ENCODE data around the gene GIMAP6. TPM values are rescaled to one million over a fixed set of nuclear protein-coding genes. Genes with fewer than 3 reads are reported as not detected.

Gene GIMAP6
- total and polyA plus RNA-seq, 2 of the 4 experiments (the other 2 are of a cell fraction) = not detected

GRCh38 chr7:150586068-150586784, 46.0 kb downstream of the GIMAP6 start:
- POLR2A ChIA-PET (ENCODE audit: unreplicated experiment) = no interaction called here
- no TSS peak for BruUV-seq (replicated peaks)
- H3K14ac ChIP-seq (replicated peaks; ENCODE audit: low read depth, low read length) = no peak overlapping the region

More at GRCh38 chr7:150586068-150586784, 46.0 kb downstream of the GIMAP6 start:
- H3K4ac ChIP-seq (ENCODE audit: low read depth, low read length) = no peak overlapping the region
- no peak overlapping the region for H3K27ac ChIP-seq (ENCODE audit: insufficient read depth, low read length)
- H4K20me1 ChIP-seq (ENCODE audit: insufficient read depth, low read length) = no peaks in the 10 kb centered on the region
- H3K9ac ChIP-seq (ENCODE audit: low read depth, low read length) = no peak overlapping the region
- no peaks in the 10 kb centered on the region for H3K36me3 ChIP-seq (ENCODE audit: control insufficient read depth, insufficient read depth, low read length)
- no peaks in the 10 kb centered on the region for H3K79me1 ChIP-seq (ENCODE audit: low read depth in 1 of 2, low read length in 2 of 2)
- H2BK120ac ChIP-seq (ENCODE audit: low read depth, low read length) = no peak overlapping the region
- H4K8ac ChIP-seq (ENCODE audit: low read depth in 2 of 2, low read length in 2 of 2) = no peak overlapping the region
- ATAC-seq (ENCODE audit: low read depth) (no peak), DNase-seq (no peak)
- in situ Hi-C loops (cut with MboI; ENCODE audit: low sequenced_read_pairs) (no loop called here), intact Hi-C loops (cut with micrococcal nuclease) (no loop called here), dilution Hi-C loops (cut with HindIII; ENCODE audit: low sequenced_read_pairs, unreplicated experiment) (no loop called here)
- H3K9me3 ChIP-seq (ENCODE audit: control insufficient read depth, insufficient read depth, low read length) = peaks cover 11% of the 10 kb centered on the region
- no peak overlapping the region for H3K56ac ChIP-seq (ENCODE audit: extremely low read depth, insufficient read depth, low read length)
- CTCF ChIA-PET = no interaction called here
- no peak overlapping the region for H2AK5ac ChIP-seq (ENCODE audit: low read depth, low read length)
- no peaks in the 10 kb centered on the region for H3K9me1 ChIP-seq (ENCODE audit: insufficient read depth, low read length)
- H4K91ac ChIP-seq (ENCODE audit: insufficient read depth, low read depth, low read length) = no peak overlapping the region
- no CpG with 5 or more reads among the region's 4 CpGs for WGBS, 2 experiments (ENCODE audit: extremely low coverage in 2 of 2, insufficient read length in 1 of 2)
- H2AK9ac ChIP-seq (replicated peaks; ENCODE audit: low read depth, low read length, poor library complexity) = no peak overlapping the region
- no peak overlapping the region for H4K5ac ChIP-seq (ENCODE audit: low read depth, low read length)
- no peak for TF ChIP-seq MXI1 (IDR thresholded peaks at IDR 0.05; ENCODE audit: borderline replicate concordance, low read depth, low read length)
- no peak for TF ChIP-seq MAFK (IDR thresholded peaks at IDR 0.05; ENCODE audit: low read depth, low read length)
- TF ChIP-seq POLR2A (IDR thresholded peaks at IDR 0.05; ENCODE audit: low read depth, low read length) = no peak
- TF ChIP-seq BHLHE40 (IDR thresholded peaks at IDR 0.05; ENCODE audit: low read depth, low read length) = no peak
- TF ChIP-seq SMC3 (IDR thresholded peaks at IDR 0.05; ENCODE audit: low read depth, low read length) = no peak
- TF ChIP-seq USF2 (IDR thresholded peaks at IDR 0.05; ENCODE audit: low read depth, low read length) = no peak
- TF ChIP-seq RAD21 (IDR thresholded peaks at IDR 0.05; ENCODE audit: low read length) = no peak
- no peak for TF ChIP-seq CTCF (conservative IDR thresholded peaks at IDR 0.05; ENCODE audit: low read depth, low read length)
- TF ChIP-seq CEBPB (IDR thresholded peaks at IDR 0.05; ENCODE audit: low read depth, low read length) = no peak
- no peak for TF ChIP-seq FOS (IDR thresholded peaks at IDR 0.05; ENCODE audit: low read depth, low read length)
- TF ChIP-seq RFX5 (IDR thresholded peaks at IDR 0.05; ENCODE audit: low read depth, low read length) = no peak
- TF ChIP-seq RCOR1 (IDR thresholded peaks at IDR 0.05; ENCODE audit: insufficient replicate concordance, low read length) = no peak
- no peak for TF ChIP-seq ELK1 (IDR thresholded peaks at IDR 0.05; ENCODE audit: borderline replicate concordance, low read depth, low read length)
- TF ChIP-seq CHD1 (IDR thresholded peaks at IDR 0.05; ENCODE audit: low read depth, low read length) = no peak
- no peak for TF ChIP-seq MAZ (IDR thresholded peaks at IDR 0.05; ENCODE audit: borderline replicate concordance, low read depth, low read length)
- TF ChIP-seq NFE2L2 (IDR thresholded peaks at IDR 0.05; ENCODE audit: low read depth, low read length) = no peak
- no peak overlapping the region for H3K18ac ChIP-seq (ENCODE audit: low read depth, low read length)
- no peaks in the 10 kb centered on the region for H3K27me3 ChIP-seq (ENCODE audit: control insufficient read depth, insufficient read depth, low read length)
- no peak overlapping the region for H2BK15ac ChIP-seq (ENCODE audit: low read depth, low read length)
- H3K4me3 ChIP-seq (ENCODE audit: insufficient read depth, low read depth, low read length) = no peak overlapping the region
- H2AFZ ChIP-seq (replicated peaks; ENCODE audit: low read length, poor library complexity) = no peak overlapping the region
- H2BK20ac ChIP-seq (ENCODE audit: low read depth, low read length) = no peak overlapping the region
- H3K4me1 ChIP-seq (ENCODE audit: control insufficient read depth, insufficient read depth, low read length) = no peaks in the 10 kb centered on the region
- no peak overlapping the region for H3K23ac ChIP-seq (ENCODE audit: low read depth, low read length)
- H2BK5ac ChIP-seq (ENCODE audit: low read depth, low read length, poor library complexity, severe bottlenecking) = no peak overlapping the region
- no peak overlapping the region for H3K4me2 ChIP-seq (ENCODE audit: low read depth, low read length)
